HepG2 (cell line): Measurements from ENCODE around the gene SPDYE5. TPM values are rescaled to one million over a fixed set of nuclear protein-coding genes. Genes with fewer than 3 reads are reported as not detected.
"Not testable (repeated sequence)": the region's sequence is repeated elsewhere in the genome, so short reads cannot be mapped to it uniquely, and the experiment has no call there.

Experiments used
- AGO2 ChIP-seq: fragments of 200-400 bp; formaldehyde crosslinking; optimal IDR thresholded peaks from 2 replicates; pipeline ENCODE3; 2017; ENCODE audit warnings: mild to moderate bottlenecking, low read depth, low read length, moderate library complexity
- DMAP1 ChIP-seq: IDR thresholded peaks from 2 replicates; pipeline ENCODE4 v1.6.1; 2016
- LCORL ChIP-seq, 2 experiments: fragments of 450-650 bp in 1 of 2; sonication (generic) in 1 of 2; formaldehyde crosslinking in 1 of 2; IDR thresholded peaks; 2 replicates each; pipeline versions ENCODE4 v1.5.0 to v1.6.1; 2017 to 2020; ENCODE audit warnings: antibody characterized with exemption in 1 of 2, missing genetic modification reagents in 1 of 2
- MED8 ChIP-seq: sonication (generic); formaldehyde crosslinking; IDR thresholded peaks from 2 replicates; pipeline ENCODE4 v1.8.1; 2023; ENCODE audit warnings: mild to moderate bottlenecking, missing genetic modification reagents; ENCODE audit not compliant: insufficient replicate concordance
- MEIS2 ChIP-seq: sonication (generic); formaldehyde crosslinking; IDR thresholded peaks from 2 replicates; pipeline ENCODE4 v1.9.0; 2021; ENCODE audit warnings: mild to moderate bottlenecking, missing genetic modification reagents
- MYC ChIP-seq: sonication (generic); formaldehyde crosslinking; IDR thresholded peaks from 2 replicates; pipeline ENCODE4 v1.9.0; 2021; ENCODE audit warnings: missing genetic modification reagents, borderline replicate concordance
- NAIF1 ChIP-seq: sonication (generic); formaldehyde crosslinking; IDR thresholded peaks from 2 replicates; pipeline ENCODE4 v1.5.0; 2020; ENCODE audit warnings: mild to moderate bottlenecking, missing genetic modification reagents, borderline replicate concordance
- NR2F6 ChIP-seq, 2 experiments: IDR thresholded peaks; 2 replicates each; pipeline ENCODE4 v1.6.1; 2016; ENCODE audit warnings: antibody characterized with exemption in 1 of 2, mild to moderate bottlenecking in 1 of 2
- PHF8 ChIP-seq: sonication (generic); formaldehyde crosslinking; IDR thresholded peaks from 2 replicates; pipeline ENCODE4 v1.5.0; 2020; ENCODE audit warnings: missing genetic modification reagents
- POLR2AphosphoS5 ChIP-seq: IDR thresholded peaks from 2 replicates; pipeline ENCODE4 v1.6.1; 2012; ENCODE audit warnings: low read depth, low read length
- YEATS2 ChIP-seq: sonication (generic); formaldehyde crosslinking; IDR thresholded peaks from 2 replicates; pipeline ENCODE4 v1.4.0; 2020; ENCODE audit warnings: missing genetic modification reagents, borderline replicate concordance
- ZFX ChIP-seq: sonication (generic); formaldehyde crosslinking; IDR thresholded peaks from 2 replicates; pipeline ENCODE4 v1.4.0; 2020; ENCODE audit warnings: mild to moderate bottlenecking, low read depth, missing genetic modification reagents, moderate library complexity
- ZNF430 ChIP-seq: sonication (generic); formaldehyde crosslinking; IDR thresholded peaks from 2 replicates; pipeline ENCODE4 v1.9.0; 2021; ENCODE audit warnings: mild to moderate bottlenecking, missing genetic modification reagents
- ZNF768 ChIP-seq: sonication (generic); formaldehyde crosslinking; IDR thresholded peaks from 2 replicates; pipeline ENCODE4 v1.4.0; 2020; ENCODE audit warnings: missing genetic modification reagents
- polyA plus RNA-seq, 8 experiments: library from polyadenylated mRNA; depleted of rRNA in 3 of 8; stranded (reverse) in 7 of 8; unstranded in 1 of 8; fragments of >200 nt; fragmentation: Illumina TruSeq in 4 of 8; extraction: Trizol in 4 of 8; gene quantifications; 2 replicates each; pipeline versions ENCODE4 v1.2.1 to v1.2.3, GENCODE V29; 2011 to 2016; ENCODE audit warnings: low read depth in 4 of 8, missing spikeins in 1 of 8, mixed read lengths in 1 of 8; ENCODE audit not compliant: insufficient read depth in 1 of 8
- total RNA-seq, 5 experiments: library from RNA; depleted of rRNA; stranded (reverse); fragments of >200 nt; fragmentation: Illumina TruSeq; extraction: Trizol; gene quantifications; 2 replicates each; pipeline ENCODE4 v1.2.3, GENCODE V29; 2016; ENCODE audit warnings: low read depth in 1 of 5
- TF ChIP-seq, protein P1 (sequence below): sonication (generic); formaldehyde crosslinking; IDR thresholded peaks from 2 replicates; pipeline ENCODE4 v1.8.1; 2023; ENCODE audit warnings: mild to moderate bottlenecking, missing genetic modification reagents, borderline replicate concordance
- TF ChIP-seq, protein P2 (sequence below): sonication (generic); formaldehyde crosslinking; IDR thresholded peaks from 2 replicates; pipeline ENCODE4 v1.4.0; 2020; ENCODE audit warnings: mild to moderate bottlenecking, missing genetic modification reagents
- TF ChIP-seq, protein P3 (sequence below): sonication (generic); formaldehyde crosslinking; IDR thresholded peaks from 2 replicates; pipeline ENCODE4 v1.4.0; 2020; ENCODE audit warnings: missing genetic modification reagents, borderline replicate concordance
- TF ChIP-seq, protein P4 (sequence below): IDR thresholded peaks from 2 replicates; pipeline ENCODE4 v1.6.1; 2016; ENCODE audit warnings: missing compliant biosample characterization, missing genetic modification reagents, borderline replicate concordance
- TF ChIP-seq, protein P5 (sequence below): IDR thresholded peaks from 2 replicates; pipeline ENCODE4 v1.6.1; 2012; ENCODE audit warnings: inconsistent platforms
- TF ChIP-seq, protein P6 (sequence below): sonication (generic); formaldehyde crosslinking; IDR thresholded peaks from 2 replicates; pipeline ENCODE4 v1.5.0; 2020; ENCODE audit warnings: mild to moderate bottlenecking, missing genetic modification reagents

Gene SPDYE5
- total and polyA plus RNA-seq, 2 of the 13 experiments (the other 11 are each of a cell fraction or from before 2014, with no cell fraction given), result not detected

DNA sequence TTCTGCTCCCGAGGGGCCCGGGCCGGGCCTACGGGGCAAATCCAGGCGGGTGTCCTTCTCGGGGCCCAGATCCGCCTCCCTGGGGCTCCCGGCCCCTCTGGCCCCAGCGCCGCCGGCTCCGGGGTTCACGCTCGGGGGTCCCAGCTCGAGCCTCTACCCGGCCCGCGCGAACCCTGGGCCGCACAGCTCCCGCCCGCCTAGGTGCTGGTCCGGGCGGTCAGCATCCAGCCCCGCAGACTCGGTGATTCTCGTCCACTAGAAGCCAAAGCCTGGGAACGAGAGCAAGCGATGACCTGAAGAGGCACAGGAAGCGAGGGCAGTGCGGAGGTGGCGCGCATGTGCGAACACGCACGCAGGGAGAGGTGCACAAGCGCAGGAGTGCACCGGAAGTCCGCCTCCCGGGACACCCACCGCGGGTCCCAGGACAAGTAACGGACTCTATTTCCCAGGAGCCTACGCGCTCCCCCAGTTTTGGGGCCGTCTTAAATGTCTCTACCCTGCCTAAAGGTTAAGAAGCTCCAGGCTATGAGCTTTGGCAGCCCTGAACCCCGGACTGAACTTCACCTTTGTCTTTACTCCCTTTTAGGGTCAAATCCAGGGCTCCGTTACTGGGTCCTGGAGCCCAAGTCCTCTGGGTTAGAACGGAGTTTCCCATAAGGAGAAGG lies 6.0 kb upstream of the SPDYE5 start, which contains the start of gene POM121C (continued):
- TF ChIP-seq, protein P1, sequence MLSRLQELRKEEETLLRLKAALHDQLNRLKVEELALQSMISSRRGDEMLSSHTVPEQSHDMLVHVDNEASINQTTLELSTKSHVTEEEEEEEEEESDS (CRISPR knock-in tag), result 0 out of 2 replicates have a peak, but pooled peaks have one; percentile 29
- TF ChIP-seq ZNF768 (CRISPR knock-in tag) (peak; percentile 47; the same call in 1 of the 2 replicates), YEATS2 (CRISPR knock-in tag) (peak; percentile 59; the same call in 1 of the 2 replicates), NAIF1 (CRISPR knock-in tag) (peak; percentile 69; the same call in 1 of the 2 replicates), MEIS2 (CRISPR knock-in tag) (peak; percentile 17; the same call in 1 of the 2 replicates), LCORL (CRISPR knock-in tag; IDR thresholded peaks at IDR 0.05) (0 out of 2 replicates have a peak, but pooled peaks have one; percentile 62), MED8 (peak; percentile 68), POLR2AphosphoS5 (peak; percentile 83), NR2F6 (CRISPR knock-in tag; IDR thresholded peaks at IDR 0.05) (peak; percentile 39; the same call in 1 of the 2 replicates), DMAP1 (peak; percentile 52; the same call in 1 of the 2 replicates), AGO2 (peak; percentile 79), PHF8 (CRISPR knock-in tag) (peak; percentile 90), MYC (CRISPR knock-in tag) (peak; percentile 73; the same call in 1 of the 2 replicates), ZFX (CRISPR knock-in tag) (peak; percentile 87), ZNF430 (CRISPR knock-in tag) (peak; percentile 86; the same call in 1 of the 2 replicates)
- TF ChIP-seq, protein P2, sequence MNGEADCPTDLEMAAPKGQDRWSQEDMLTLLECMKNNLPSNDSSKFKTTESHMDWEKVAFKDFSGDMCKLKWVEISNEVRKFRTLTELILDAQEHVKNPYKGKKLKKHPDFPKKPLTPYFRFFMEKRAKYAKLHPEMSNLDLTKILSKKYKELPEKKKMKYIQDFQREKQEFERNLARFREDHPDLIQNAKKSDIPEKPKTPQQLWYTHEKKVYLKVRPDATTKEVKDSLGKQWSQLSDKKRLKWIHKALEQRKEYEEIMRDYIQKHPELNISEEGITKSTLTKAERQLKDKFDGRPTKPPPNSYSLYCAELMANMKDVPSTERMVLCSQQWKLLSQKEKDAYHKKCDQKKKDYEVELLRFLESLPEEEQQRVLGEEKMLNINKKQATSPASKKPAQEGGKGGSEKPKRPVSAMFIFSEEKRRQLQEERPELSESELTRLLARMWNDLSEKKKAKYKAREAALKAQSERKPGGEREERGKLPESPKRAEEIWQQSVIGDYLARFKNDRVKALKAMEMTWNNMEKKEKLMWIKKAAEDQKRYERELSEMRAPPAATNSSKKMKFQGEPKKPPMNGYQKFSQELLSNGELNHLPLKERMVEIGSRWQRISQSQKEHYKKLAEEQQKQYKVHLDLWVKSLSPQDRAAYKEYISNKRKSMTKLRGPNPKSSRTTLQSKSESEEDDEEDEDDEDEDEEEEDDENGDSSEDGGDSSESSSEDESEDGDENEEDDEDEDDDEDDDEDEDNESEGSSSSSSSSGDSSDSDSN (CRISPR knock-in tag), result peak; percentile 85
- TF ChIP-seq, protein P3, sequence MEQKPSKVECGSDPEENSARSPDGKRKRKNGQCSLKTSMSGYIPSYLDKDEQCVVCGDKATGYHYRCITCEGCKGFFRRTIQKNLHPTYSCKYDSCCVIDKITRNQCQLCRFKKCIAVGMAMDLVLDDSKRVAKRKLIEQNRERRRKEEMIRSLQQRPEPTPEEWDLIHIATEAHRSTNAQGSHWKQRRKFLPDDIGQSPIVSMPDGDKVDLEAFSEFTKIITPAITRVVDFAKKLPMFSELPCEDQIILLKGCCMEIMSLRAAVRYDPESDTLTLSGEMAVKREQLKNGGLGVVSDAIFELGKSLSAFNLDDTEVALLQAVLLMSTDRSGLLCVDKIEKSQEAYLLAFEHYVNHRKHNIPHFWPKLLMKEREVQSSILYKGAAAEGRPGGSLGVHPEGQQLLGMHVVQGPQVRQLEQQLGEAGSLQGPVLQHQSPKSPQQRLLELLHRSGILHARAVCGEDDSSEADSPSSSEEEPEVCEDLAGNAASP, result peak; percentile 68; the same call in 1 of the 2 replicates
- TF ChIP-seq LCORL, NR2F6 (IDR thresholded peaks at IDR 0.05): not testable (repeated sequence)
- TF ChIP-seq, protein P4, sequence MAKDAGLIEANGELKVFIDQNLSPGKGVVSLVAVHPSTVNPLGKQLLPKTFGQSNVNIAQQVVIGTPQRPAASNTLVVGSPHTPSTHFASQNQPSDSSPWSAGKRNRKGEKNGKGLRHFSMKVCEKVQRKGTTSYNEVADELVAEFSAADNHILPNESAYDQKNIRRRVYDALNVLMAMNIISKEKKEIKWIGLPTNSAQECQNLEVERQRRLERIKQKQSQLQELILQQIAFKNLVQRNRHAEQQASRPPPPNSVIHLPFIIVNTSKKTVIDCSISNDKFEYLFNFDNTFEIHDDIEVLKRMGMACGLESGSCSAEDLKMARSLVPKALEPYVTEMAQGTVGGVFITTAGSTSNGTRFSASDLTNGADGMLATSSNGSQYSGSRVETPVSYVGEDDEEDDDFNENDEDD (CRISPR knock-in tag), result peak; percentile 43; the same call in 1 of the 2 replicates
- TF ChIP-seq, protein P5, sequence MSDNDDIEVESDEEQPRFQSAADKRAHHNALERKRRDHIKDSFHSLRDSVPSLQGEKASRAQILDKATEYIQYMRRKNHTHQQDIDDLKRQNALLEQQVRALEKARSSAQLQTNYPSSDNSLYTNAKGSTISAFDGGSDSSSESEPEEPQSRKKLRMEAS, result peak; percentile 78
- TF ChIP-seq, protein P6, sequence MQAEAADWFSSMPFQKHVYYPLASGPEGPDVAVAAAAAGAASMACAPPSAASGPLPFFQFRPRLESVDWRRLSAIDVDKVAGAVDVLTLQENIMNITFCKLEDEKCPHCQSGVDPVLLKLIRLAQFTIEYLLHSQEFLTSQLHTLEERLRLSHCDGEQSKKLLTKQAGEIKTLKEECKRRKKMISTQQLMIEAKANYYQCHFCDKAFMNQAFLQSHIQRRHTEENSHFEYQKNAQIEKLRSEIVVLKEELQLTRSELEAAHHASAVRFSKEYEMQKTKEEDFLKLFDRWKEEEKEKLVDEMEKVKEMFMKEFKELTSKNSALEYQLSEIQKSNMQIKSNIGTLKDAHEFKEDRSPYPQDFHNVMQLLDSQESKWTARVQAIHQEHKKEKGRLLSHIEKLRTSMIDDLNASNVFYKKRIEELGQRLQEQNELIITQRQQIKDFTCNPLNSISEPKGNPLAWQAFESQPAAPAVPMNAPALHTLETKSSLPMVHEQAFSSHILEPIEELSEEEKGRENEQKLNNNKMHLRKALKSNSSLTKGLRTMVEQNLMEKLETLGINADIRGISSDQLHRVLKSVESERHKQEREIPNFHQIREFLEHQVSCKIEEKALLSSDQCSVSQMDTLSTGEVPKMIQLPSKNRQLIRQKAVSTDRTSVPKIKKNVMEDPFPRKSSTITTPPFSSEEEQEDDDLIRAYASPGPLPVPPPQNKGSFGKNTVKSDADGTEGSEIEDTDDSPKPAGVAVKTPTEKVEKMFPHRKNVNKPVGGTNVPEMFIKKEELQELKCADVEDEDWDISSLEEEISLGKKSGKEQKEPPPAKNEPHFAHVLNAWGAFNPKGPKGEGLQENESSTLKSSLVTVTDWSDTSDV (CRISPR knock-in tag), result 0 out of 2 replicates have a peak, but pooled peaks have one; percentile 55
